ENCODE measurements around the gene UNCX.
A peak's percentile ranks its signal among the peaks of the same experiment; 100 is the strongest.

The UNCX gene

GRCh38 chr7:1218541-1219165, 14.0 kb upstream of the UNCX start:
- no peak for DNase-seq

GRCh38 chr7:1219498-1219897, 13.2 kb upstream of the UNCX start:
- DNase-seq, result no peak

GRCh38 chr7:1220000-1220726, 12.5 kb upstream of the UNCX start:
- no peak for DNase-seq

- DNase-seq, result no peak
These were observed 11.5 kb upstream of the UNCX start for GRCh38 chr7:1220977-1221745.

GRCh38 chr7:1223196-1223981, 9.3 kb upstream of the UNCX start:
- no peak for DNase-seq

GRCh38 chr7:1224086-1224716, 8.5 kb upstream of the UNCX start:
- DNase-seq, result no peak

- DNase-seq, result no peak
These were observed 7.6 kb upstream of the UNCX start for GRCh38 chr7:1225030-1225429.

GRCh38 chr7:1225441-1226185, 7.1 kb upstream of the UNCX start:
- peak; percentile 60 for DNase-seq

GRCh38 chr7:1226186-1226901, 6.3 kb upstream of the UNCX start:
- no peak for DNase-seq

- no peak for DNase-seq
These were observed 5.4 kb upstream of the UNCX start for GRCh38 chr7:1227071-1227804.

GRCh38 chr7:1227814-1228544, 4.7 kb upstream of the UNCX start:
- DNase-seq, result no peak

- DNase-seq, result no peak
These were observed 4.0 kb upstream of the UNCX start for GRCh38 chr7:1228545-1229201.

GRCh38 chr7:1229202-1229947, 3.3 kb upstream of the UNCX start:
- DNase-seq, result no peak

GRCh38 chr7:1229956-1230355, 2.7 kb upstream of the UNCX start:
- DNase-seq, result no peak

- no peak for DNase-seq
These were observed 2.1 kb upstream of the UNCX start for GRCh38 chr7:1230411-1231213.

GRCh38 chr7:1231214-1232102, 1.2 kb upstream of the UNCX start:
- DNase-seq, result no peak

GRCh38 chr7:1232103-1232466, 587 bp upstream of the UNCX start:
- DNase-seq, result no peak

All from activated naive CD4-positive, alpha-beta T cell treated with anti-CD3 and anti-CD28 coated beads, Interleukin-2, amount 50 U/mL, for 16 hours (primary cell).